Aorta (tissue), 5 donors: ENCODE results near the gene RIPK4. TPM values are rescaled to one million over a fixed set of nuclear protein-coding genes. Genes with fewer than 3 reads are reported as not detected.

Experiments
- ATAC-seq: fragments of 200-7000 bp; cut with Tn5 transposase; one replicate; pipeline ENCODE4 v1.9.1; 2022; ENCODE audit warnings: moderate library complexity; ENCODE audit not compliant: low FRiP score
- DNase-seq, 2 donors: peaks; one replicate each; pipeline ENCODE4 v3.0.0-alpha.2; 2020
- H3K27ac ChIP-seq, 2 donors: one replicate each; pipeline ENCODE4 v1.5.1; 2013; ENCODE audit warnings: low read length in 2 of 2, mild to moderate bottlenecking in 2 of 2, moderate library complexity in 2 of 2, control low read depth in 1 of 2, inconsistent platforms in 1 of 2, low read depth in 1 of 2
- H3K27me3 ChIP-seq, 2 donors: one replicate each; pipeline ENCODE4 v1.6.1; 2013; ENCODE audit warnings: control low read depth in 1 of 2, low read length in 1 of 2, mild to moderate bottlenecking in 1 of 2, moderate library complexity in 1 of 2; ENCODE audit not compliant: insufficient read depth in 2 of 2, control insufficient read depth in 1 of 2
- H3K36me3 ChIP-seq, 2 donors: one replicate each; pipeline ENCODE4 v1.6.1; 2013; ENCODE audit warnings: control low read depth in 1 of 2, low read length in 1 of 2, mild to moderate bottlenecking in 1 of 2; ENCODE audit not compliant: insufficient read depth in 2 of 2, control insufficient read depth in 1 of 2
- H3K4me1 ChIP-seq, 2 donors: one replicate each; pipeline ENCODE4 v1.6.1; 2013; ENCODE audit warnings: low read length in 2 of 2, control low read depth in 1 of 2, mild to moderate bottlenecking in 1 of 2, moderate library complexity in 1 of 2; ENCODE audit not compliant: insufficient read depth in 2 of 2, control insufficient read depth in 1 of 2
- H3K4me3 ChIP-seq, 2 donors: one replicate each; pipeline ENCODE4 v1.5.1; 2013; ENCODE audit warnings: low read length in 2 of 2, control low read depth in 1 of 2, mild to moderate bottlenecking in 1 of 2
- H3K9me3 ChIP-seq: one replicate; pipeline ENCODE4 v1.6.1; 2013; ENCODE audit warnings: mild to moderate bottlenecking, low read length; ENCODE audit not compliant: control insufficient read depth
- WGBS, 2 donors: extraction: QIAGEN DNeasy Blood & Tissue Kit; methylation state at CpG; one replicate each; pipeline ENCODE4 v1.1.7; 2013; 5-methylcytosine and 5-hydroxymethylcytosine counted together
- intact Hi-C, 2 donors: fragments of 100-400 bp; cut with DNase I; formaldehyde crosslinking; loops; one replicate each; pipeline versions ENCODE4 v1.14.2 to v1.15.0; 2022
- polyA plus RNA-seq, 2 donors: library from polyadenylated mRNA; stranded (reverse); fragments of 200-250 nt; gene quantifications; one replicate each; pipeline ENCODE4 v1.2.3, GENCODE V29; 2013
- total RNA-seq, 2 donors: library from RNA; stranded (reverse); fragmentation: NEBNext Ultra II Directional; extraction: Animal tissue kit (Norgen Biotek cat#: 25700); gene quantifications; one replicate each; pipeline ENCODE4 v1.2.1, GENCODE V29; 2021
- donor health status: healthy with polysubstance abuse.
- donor health status: Bipolar disorder and iron deficiency.
- donor health status: DM: no; HTN: no; CAD: no.
- donor health status: DM: no; HTN: no; CAD: no.
- donor health status: DM: yes; HTN: yes; CAD: no.

RIPK4 gene
- total and polyA plus RNA-seq, 4 donors: 3.0 to 8.9 (median 5.5) TPM

DNA sequence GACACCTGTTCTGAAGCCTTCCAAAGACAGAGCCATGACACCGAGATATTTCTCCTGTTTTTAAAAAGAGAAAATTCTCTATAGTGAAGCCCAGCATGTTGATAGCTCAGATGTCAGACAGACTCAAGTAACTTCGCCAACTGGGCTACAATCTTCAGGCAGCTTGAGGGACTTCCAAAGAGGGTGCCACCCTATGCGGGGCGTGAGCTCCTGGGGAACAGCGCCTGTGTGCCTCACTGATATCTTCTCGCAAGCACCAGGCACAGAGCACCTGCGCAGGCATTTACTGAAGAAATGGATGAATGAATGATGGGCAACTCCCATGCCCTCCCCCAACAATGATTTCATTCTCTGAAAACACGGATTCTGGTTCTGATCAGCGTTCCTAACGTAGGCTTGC, 17.6 kb downstream of the RIPK4 start:
- Histone ChIP-seq H3K36me3 (no peaks in the 10 kb centered on the region), H3K4me1 (no peaks in the 10 kb centered on the region), H3K27me3 (no peaks in the 10 kb centered on the region), H3K9me3 (no peaks in the 10 kb centered on the region), H3K27ac (no peak overlapping the region), H3K4me3 (no peak overlapping the region)
- 96% methylated on average over 10 of the region's 10 CpGs for WGBS, 2 donors
- DNase-seq (peak in 1 of 2 donors; percentile 57), ATAC-seq (no peak)
- intact Hi-C loops: no loop called here

DNA sequence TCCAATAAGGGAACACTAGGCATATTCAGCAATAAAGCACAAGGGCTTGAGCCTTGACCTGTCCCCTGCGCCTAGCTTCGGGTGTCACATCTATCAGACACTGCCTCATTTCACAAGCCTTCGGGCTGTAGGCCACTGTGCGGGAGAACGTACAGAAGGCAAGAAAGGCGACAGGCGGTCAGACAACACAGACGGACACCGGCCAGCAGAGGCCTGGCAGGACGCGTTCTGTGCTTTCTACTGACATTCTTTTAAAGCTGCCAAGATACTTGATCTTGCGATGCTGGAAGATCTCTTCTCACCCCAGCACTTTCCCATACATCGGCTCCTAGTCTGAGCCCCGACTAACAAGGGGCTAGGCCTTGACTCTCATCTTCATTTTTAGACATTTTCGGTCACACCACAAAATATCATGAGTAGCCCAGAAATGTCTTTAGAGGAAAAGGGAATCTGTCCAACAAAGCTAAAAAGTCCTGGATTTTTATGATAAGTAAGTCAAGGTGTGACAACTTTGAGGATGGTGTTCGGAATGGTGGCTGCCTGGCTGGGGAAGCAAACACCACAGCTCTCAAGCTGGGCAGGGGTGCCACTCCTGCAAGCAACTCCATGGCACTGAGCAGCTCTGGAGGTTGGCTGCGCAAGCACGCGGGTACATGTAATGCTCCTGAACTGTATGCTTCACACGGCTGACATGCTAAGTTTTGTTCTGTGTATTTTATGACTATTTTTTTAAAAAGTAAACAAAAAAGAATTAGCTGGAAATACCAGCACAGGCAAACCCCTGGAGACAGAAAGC, 18.7 kb downstream of the RIPK4 start:
- intact Hi-C loops: no loop called here
- Histone ChIP-seq H3K4me3 (no peak overlapping the region), H3K27me3 (no peaks in the 10 kb centered on the region), H3K27ac (no peak overlapping the region), H3K36me3 (no peaks in the 10 kb centered on the region), H3K4me1 (no peaks in the 10 kb centered on the region), H3K9me3 (no peaks in the 10 kb centered on the region)
- 89 to 95% methylated on average over 20 of the region's 20 CpGs for WGBS, 2 donors
- ATAC-seq: no peak
- DNase-seq: peak; percentile 25 to 62

DNA sequence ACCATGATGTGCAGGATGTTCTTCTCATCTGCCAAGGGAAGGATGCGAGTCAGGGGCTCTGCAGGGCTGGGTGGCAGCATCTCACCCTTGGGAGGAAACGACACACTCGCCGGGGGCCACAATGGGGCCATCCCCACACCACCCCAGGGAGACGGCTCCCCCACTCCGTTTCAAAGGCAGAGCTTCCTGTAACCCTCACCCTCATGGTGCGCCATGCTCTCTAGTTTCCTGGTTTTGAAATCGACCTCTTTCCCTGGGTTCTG, 20.2 kb downstream of the RIPK4 start:
- intact Hi-C loops: no loop called here

DNA sequence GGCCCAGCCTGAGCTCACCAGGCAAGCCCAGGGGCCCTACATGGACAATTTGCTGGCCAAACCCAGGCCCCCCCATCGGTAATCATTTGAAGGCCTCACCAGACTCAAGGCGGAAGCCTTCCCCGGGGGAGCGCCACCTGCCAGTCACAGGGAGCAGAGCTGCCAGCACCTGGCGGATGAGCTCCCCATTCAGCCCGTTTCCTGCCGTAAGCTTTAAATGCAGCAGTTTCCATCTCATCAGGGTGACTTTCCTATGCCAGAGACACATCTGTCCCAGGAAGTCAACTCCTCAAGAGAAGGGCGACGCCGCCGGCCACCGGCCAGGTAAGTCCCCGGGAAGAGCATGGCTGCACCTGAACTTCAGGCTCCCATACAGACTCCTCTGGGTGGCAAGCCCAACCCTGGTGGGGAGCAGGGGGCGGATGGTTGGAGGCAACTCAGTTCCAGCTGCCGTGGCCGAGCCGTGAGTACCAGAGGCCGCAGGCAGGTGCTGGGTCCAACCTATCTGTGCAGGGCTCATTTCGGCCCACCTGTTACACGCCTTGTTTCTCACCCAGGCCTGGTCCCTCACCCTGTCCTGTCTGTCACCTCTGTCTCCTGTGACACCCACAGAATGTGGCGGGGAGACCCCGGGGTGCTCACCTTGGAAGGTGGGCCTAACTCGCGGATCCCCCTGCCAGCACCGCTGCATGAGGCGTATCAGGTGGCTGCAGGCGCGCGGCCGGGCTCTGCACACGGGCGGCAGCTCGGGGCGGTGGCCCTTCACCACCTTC, 20.7 kb downstream of the RIPK4 start:
- Histone ChIP-seq H3K4me3 (no peak overlapping the region), H3K27ac (no peak overlapping the region), H3K9me3 (no peaks in the 10 kb centered on the region), H3K27me3 (no peaks in the 10 kb centered on the region), H3K36me3 (peaks cover 0 to 7% of the 10 kb centered on the region in 2 donors), H3K4me1 (no peaks in the 10 kb centered on the region)
- ATAC-seq (no peak), DNase-seq (peak in 1 of 2 donors; percentile 43)
- intact Hi-C loops: no loop called here
- WGBS, 2 donors: 93 to 95% methylated on average over 34 of the region's 34 CpGs

More for the DNA sequence above, 20.2 kb downstream of the RIPK4 start:
- no peaks in the 10 kb centered on the region for H3K27me3 ChIP-seq
- no peak overlapping the region for H3K4me3 ChIP-seq
- H3K4me1 ChIP-seq: no peaks in the 10 kb centered on the region
- no peaks in the 10 kb centered on the region for H3K9me3 ChIP-seq
- peaks cover 0 to 3% of the 10 kb centered on the region in 2 donors for H3K36me3 ChIP-seq
- DNase-seq: peak in 1 of 2 donors; percentile 69
- ATAC-seq: no peak
- WGBS, 2 donors: 93 to 94% methylated on average over 8 of the region's 8 CpGs
- no peak overlapping the region for H3K27ac ChIP-seq

DNA sequence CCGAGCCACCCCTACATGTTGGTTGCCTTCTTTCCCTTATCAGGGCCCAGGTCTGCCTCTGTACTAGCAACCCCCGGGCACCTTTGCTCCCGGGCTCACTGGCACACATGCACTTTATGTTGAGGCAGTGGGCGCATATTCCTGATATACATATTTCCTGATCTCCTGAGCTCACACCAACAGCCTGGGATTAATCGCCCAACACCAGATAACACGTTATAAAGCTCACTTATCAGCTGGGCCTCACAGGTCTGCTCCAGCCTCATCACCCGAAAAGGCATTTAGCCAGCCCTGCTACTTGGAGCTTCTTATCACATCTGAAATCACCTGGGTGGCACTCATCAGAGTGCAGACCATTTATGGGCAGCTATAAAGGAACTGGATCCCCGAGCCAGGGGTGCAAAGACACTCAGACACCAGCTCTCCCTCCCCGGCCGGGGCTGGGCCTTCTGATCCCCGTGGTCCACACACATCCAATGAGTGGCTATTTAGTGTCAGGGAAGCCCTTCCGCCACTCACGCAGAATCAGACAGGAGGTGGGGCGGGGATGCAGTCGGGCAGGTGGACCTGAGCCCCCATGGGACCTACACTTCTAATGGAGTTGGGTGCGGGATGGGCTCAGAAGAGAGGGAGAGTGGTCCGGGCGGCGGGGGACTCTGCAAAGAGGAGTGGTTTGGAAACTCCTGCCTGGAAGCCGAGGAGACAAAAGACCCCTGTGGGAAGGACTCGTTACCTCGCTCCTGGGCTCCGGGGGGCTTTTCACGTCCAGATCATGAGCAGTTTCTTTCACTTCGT, 21.6 kb downstream of the RIPK4 start:
- Histone ChIP-seq H3K27me3 (no peaks in the 10 kb centered on the region), H3K4me1 (no peaks in the 10 kb centered on the region), H3K4me3 (no peak overlapping the region), H3K36me3 (peaks cover 0 to 9% of the 10 kb centered on the region in 2 donors), H3K9me3 (no peaks in the 10 kb centered on the region), H3K27ac (no peak overlapping the region)
- 93 to 95% methylated on average over 25 of the region's 25 CpGs for WGBS, 2 donors
- no peak for ATAC-seq
- DNase-seq: peak; percentile 24 to 56
- intact Hi-C loops: no loop called here

DNA sequence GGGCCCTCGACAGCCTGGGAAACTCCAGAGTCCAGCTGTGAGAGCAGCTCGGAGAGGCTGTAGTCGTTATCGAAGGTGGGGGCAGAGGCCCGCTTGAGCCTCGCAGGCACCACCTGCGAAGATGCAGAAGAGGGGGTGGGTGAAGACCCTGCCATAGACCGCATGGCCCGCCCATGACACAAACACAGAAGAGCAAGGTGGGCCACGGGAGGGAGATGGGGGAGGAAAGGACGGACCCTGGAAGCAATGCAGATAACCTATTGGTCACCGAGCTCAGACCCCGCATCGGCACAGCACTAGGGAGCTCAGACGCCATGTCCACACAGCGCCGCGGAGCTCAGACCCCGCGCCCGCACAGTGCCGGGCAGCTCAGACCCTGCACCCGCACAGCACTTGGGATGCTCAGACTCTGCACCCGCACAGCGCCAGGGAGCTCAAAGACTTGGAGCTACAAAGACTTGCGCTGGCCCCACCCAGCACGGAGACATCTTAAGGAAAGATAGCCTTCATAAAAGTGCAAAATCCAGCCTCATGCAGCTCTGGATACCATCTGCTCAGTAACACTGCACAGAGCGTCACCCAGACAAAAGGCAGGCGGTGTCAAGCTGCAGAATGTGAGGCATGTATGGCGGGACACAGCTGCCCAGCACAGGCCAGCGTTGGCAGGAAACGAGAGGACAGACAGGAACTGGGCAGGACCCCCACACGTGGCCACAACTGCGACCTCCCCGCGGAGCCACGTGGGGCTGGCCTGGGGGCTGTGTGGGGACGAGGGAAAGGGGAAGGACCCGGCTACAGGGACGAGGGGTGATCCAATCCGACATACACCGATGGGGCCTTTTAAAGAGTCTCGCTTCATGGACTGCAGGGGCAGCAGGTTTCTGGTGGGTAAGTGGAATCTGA, 22.6 kb downstream of the RIPK4 start:
- Histone ChIP-seq H3K4me1 (no peaks in the 10 kb centered on the region), H3K27me3 (no peaks in the 10 kb centered on the region), H3K9me3 (no peaks in the 10 kb centered on the region), H3K4me3 (no peak overlapping the region), H3K27ac (no peak overlapping the region), H3K36me3 (peaks cover 0 to 9% of the 10 kb centered on the region in 2 donors)
- 84 to 86% methylated on average over 40 to 43 of the region's 43 CpGs for WGBS, 2 donors
- peak in 1 of 2 donors; percentile 69 for DNase-seq
- intact Hi-C loops: no loop called here
- no peak for ATAC-seq

DNA sequence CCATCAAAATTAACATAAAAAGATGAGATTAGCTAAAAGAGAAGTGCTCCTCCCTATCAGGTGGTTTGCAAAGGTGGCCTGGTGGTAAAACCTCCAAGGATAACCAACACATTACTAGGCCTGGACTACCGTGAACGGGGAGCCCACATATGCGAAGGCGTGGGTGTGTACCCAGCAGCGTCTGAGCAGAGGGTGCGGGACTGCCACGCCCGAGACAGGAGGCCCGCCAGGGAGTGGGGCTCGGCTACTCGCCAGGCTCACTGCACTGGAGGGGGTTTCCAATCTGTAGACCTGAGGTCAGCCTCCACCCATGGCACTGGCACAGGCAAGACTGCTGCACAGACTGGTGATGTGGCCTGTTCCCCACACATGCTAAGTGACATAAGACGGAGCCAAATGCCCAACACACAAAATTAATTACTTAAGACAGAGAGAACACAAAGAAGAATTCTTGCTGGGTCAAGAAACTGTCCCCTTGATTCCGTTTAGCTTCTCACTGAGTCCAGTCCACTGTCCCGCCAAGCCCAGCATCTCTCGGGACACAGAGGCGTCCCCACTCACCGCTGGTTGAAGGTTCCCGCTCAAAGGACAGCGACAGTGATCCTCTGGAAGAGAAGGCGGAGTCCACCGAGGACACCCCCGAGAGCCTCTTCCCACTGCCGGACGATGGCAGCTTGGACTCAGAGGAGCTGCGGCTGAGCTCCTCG, 23.4 kb downstream of the RIPK4 start:
- no peaks in the 10 kb centered on the region for H3K9me3 ChIP-seq
- no peak for ATAC-seq
- 93 to 94% methylated on average over 26 of the region's 26 CpGs for WGBS, 2 donors
- no peak overlapping the region for H3K4me3 ChIP-seq
- peak in 1 of 2 donors; percentile 66 for DNase-seq
- H3K36me3 ChIP-seq: peaks cover 0 to 9% of the 10 kb centered on the region in 2 donors
- no peaks in the 10 kb centered on the region for H3K4me1 ChIP-seq
- no peak overlapping the region for H3K27ac ChIP-seq
- intact Hi-C loops: no loop called here
- no peaks in the 10 kb centered on the region for H3K27me3 ChIP-seq
